Psoas muscle (tissue), 8 donors: ENCODE data around the gene PTPRR. TPM values are rescaled to one million over a fixed set of nuclear protein-coding genes. Genes with fewer than 3 reads are reported as not detected.
A peak's percentile ranks its signal among the peaks of the same experiment; 100 is the strongest.

Experiments used
- ATAC-seq, 4 donors: fragments of 200-7000 bp; cut with Tn5 transposase; one replicate each; pipeline ENCODE4 v1.9.1; 2020; ENCODE audit warnings: moderate library complexity in 3 of 4, mild to moderate bottlenecking in 2 of 4
- DNase-seq, 2 donors: peaks; one replicate each; pipeline ENCODE4 v3.0.0-alpha.2; 2020
- H3K27ac ChIP-seq: fragments of 200-600 bp; one replicate; pipeline ENCODE4 v1.8.0; 2022
- H3K27me3 ChIP-seq, 3 donors: fragments of 200-600 bp in 1 of 3; one replicate each; pipeline versions ENCODE4 v1.6.1 to v1.8.0; 2013 to 2022; ENCODE audit warnings: low read length in 2 of 3, mild to moderate bottlenecking in 2 of 3, moderate library complexity in 1 of 3; ENCODE audit not compliant: insufficient read depth in 3 of 3
- H3K36me3 ChIP-seq, 2 donors: fragments of 200-600 bp in 1 of 2; one replicate each; pipeline versions ENCODE4 v1.6.1 to v1.8.0; 2013 to 2022; ENCODE audit warnings: low read depth in 1 of 2, mild to moderate bottlenecking in 1 of 2, moderate library complexity in 1 of 2; ENCODE audit not compliant: insufficient read depth in 1 of 2
- H3K4me1 ChIP-seq: fragments of 200-600 bp; one replicate; pipeline ENCODE4 v1.8.0; 2022
- H3K4me3 ChIP-seq: fragments of 200-600 bp; one replicate; pipeline ENCODE4 v1.8.0; 2022; ENCODE audit warnings: mild to moderate bottlenecking
- H3K9me3 ChIP-seq: fragments of 200-600 bp; one replicate; pipeline ENCODE4 v1.8.0; 2022
- CTCF ChIP-seq: fragments of 200-600 bp; IDR thresholded peaks from one replicate; pipeline ENCODE4 v1.8.0; 2022; ENCODE audit warnings: antibody characterized with exemption
- WGBS, 3 donors: extraction: QIAGEN DNeasy Blood & Tissue Kit; methylation state at CpG; one replicate each; pipeline versions ENCODE4 v1.1.6 to v1.1.7; 2013; 5-methylcytosine and 5-hydroxymethylcytosine counted together
- intact Hi-C, 2 donors: fragments of 100-400 bp; cut with DNase I; formaldehyde crosslinking; loops; one replicate each; pipeline versions ENCODE4 v1.11.0 to v1.14.2; 2022
- polyA plus RNA-seq, 3 donors: library from polyadenylated mRNA; stranded (reverse); fragments of 200-250 nt; gene quantifications; one replicate each; pipeline ENCODE4 v1.2.3, GENCODE V29; 2013
- total RNA-seq, 4 donors: library from RNA; stranded (reverse); fragmentation: NEBNext Ultra II Directional in 2 of 4; extraction: Animal tissue kit (Norgen Biotek cat#: 25700) in 2 of 4; gene quantifications; one replicate each; pipeline versions ENCODE4 v1.2.1 to v1.2.4, GENCODE V29; 2021 to 2023
- donor health status: healthy with polysubstance abuse.
- donor health status: DM: no; HTN: no; CAD: no; lungs with moderate emphysema.
- donor health status: Bipolar disorder and iron deficiency.
- donor health status: healthy.
- donor health status: DM: yes; HTN: yes; CAD: no.
- donor health status: DM: no; HTN: no; CAD: no.
- donor health status: DM: no; HTN: no; CAD: no.
- donor health status: DM: yes; HTN: yes; CAD: no.

PTPRR gene
- total and polyA plus RNA-seq, 7 donors: 0.08 to 0.35 (median 0.24) TPM

GRCh38 chr12:70607107-70607506, 313.4 kb downstream of the PTPRR start:
- intact Hi-C loops: no loop called here
- Histone ChIP-seq H3K27ac (no peak overlapping the region), H3K9me3 (no peaks in the 10 kb centered on the region), H3K4me1 (no peaks in the 10 kb centered on the region), H3K27me3 (peaks cover 0 to 26% (median 0%) of the 10 kb centered on the region in 3 donors), H3K36me3 (no peaks in the 10 kb centered on the region), H3K4me3 (peak overlapping the region; percentile 59)
- ATAC-seq (no peak), DNase-seq (no peak)
- TF ChIP-seq CTCF: no peak

GRCh38 chr12:70605976-70606375, 314.6 kb downstream of the PTPRR start:
- H3K27me3 ChIP-seq: peaks cover 0 to 24% (median 0%) of the 10 kb centered on the region in 3 donors
- no peak for ATAC-seq
- H3K4me1 ChIP-seq: no peaks in the 10 kb centered on the region
- WGBS, 3 donors: 62 to 74% (median 68%) methylated on average over 5 of the region's 5 CpGs
- no peak for TF ChIP-seq CTCF
- peak overlapping the region; percentile 59 for H3K4me3 ChIP-seq
- H3K27ac ChIP-seq: no peak overlapping the region
- H3K36me3 ChIP-seq: no peaks in the 10 kb centered on the region
- H3K9me3 ChIP-seq: no peaks in the 10 kb centered on the region
- intact Hi-C loops: no loop called here
- no peak for DNase-seq

- Histone ChIP-seq H3K27me3 (peaks cover 0 to 20% (median 0%) of the 10 kb centered on the region in 3 donors), H3K4me1 (no peaks in the 10 kb centered on the region), H3K9me3 (no peaks in the 10 kb centered on the region), H3K4me3 (peak overlapping the region; percentile 59), H3K27ac (no peak overlapping the region), H3K36me3 (no peaks in the 10 kb centered on the region)
- intact Hi-C loops: no loop called here
- no peak for TF ChIP-seq CTCF
- 77 to 88% (median 84%) methylated on average over 4 of the region's 4 CpGs for WGBS, 3 donors
- DNase-seq (no peak), ATAC-seq (no peak)
These were observed 315.9 kb downstream of the PTPRR start for GRCh38 chr12:70604662-70605061.

GRCh38 chr12:70603044-70603443, 317.5 kb downstream of the PTPRR start:
- Histone ChIP-seq H3K27ac (no peak overlapping the region), H3K9me3 (no peaks in the 10 kb centered on the region), H3K27me3 (peaks cover 0 to 7% (median 0%) of the 10 kb centered on the region in 3 donors), H3K4me1 (no peaks in the 10 kb centered on the region), H3K36me3 (no peaks in the 10 kb centered on the region), H3K4me3 (no peak overlapping the region)
- DNase-seq: no peak
- WGBS, 3 donors: 33 to 81% (median 46%) methylated on average over 1 of the region's 1 CpG
- ATAC-seq: no peak
- intact Hi-C loops: no loop called here
- TF ChIP-seq CTCF: no peak

GRCh38 chr12:70598467-70599193, 321.9 kb downstream of the PTPRR start:
- no peak for DNase-seq
- 45 to 46% (median 45%) methylated on average over 4 of the region's 4 CpGs for WGBS, 3 donors
- intact Hi-C loops: no loop called here
- peak overlapping the region; percentile 9 for H3K27ac ChIP-seq
- no peaks in the 10 kb centered on the region for H3K9me3 ChIP-seq
- H3K4me3 ChIP-seq: peak overlapping the region; percentile 22
- ATAC-seq: no peak
- no peak for TF ChIP-seq CTCF
- no peaks in the 10 kb centered on the region for H3K36me3 ChIP-seq
- no peaks in the 10 kb centered on the region for H3K4me1 ChIP-seq
- H3K27me3 ChIP-seq: no peaks in the 10 kb centered on the region
